Prostate gland (tissue), 2 donors: ENCODE measurements around the gene ZSWIM6.

Experiments used
- CTCF ChIP-seq, 4 experiments: fragments of 200-600 bp in 2 of 4; fragments of 450-650 bp in 2 of 4; sonication (generic) in 2 of 4; IDR thresholded peaks; 1 replicate in 3 of 4; 2 replicates in 1 of 4; pipeline ENCODE4 v1.5.1; 2016 to 2019; ENCODE audit warnings: antibody characterized with exemption in 4 of 4, mild to moderate bottlenecking in 2 of 4, moderate library complexity in 2 of 4
- POLR2AphosphoS5 ChIP-seq: sonication (generic); formaldehyde crosslinking; IDR thresholded peaks from one replicate; pipeline ENCODE4 v1.6.1; 2017; ENCODE audit warnings: antibody characterized with exemption

- TF ChIP-seq CTCF (IDR thresholded peaks at IDR 0.05) (no peak), POLR2AphosphoS5 (no peak)
Observed at GRCh38 chr5:61567337-61567736, 235.3 kb downstream of the ZSWIM6 start.
